Activated B cell treated with CpG ODN at 0.5 μM for 24 hours (primary cell): ENCODE measurements around the gene NFIA. TPM values are rescaled to one million over a fixed set of nuclear protein-coding genes. Genes with fewer than 3 reads are reported as not detected.

Experiments
- ATAC-seq: fragments of 200-7000 bp; cut with Tn5 transposase; one replicate; pipeline ENCODE4 v1.10.0; 2021; ENCODE audit warnings: low read depth, mild to moderate bottlenecking, moderate library complexity
- CTCF ChIA-PET: fragments of 350-600 bp; sonication (Branson Sonifier 250); formaldehyde crosslinking; loops from one replicate; lab custom pipeline; 2021; ENCODE audit warnings: antibody characterized with exemption; lab: Charles Lee
- POLR2A ChIA-PET: fragments of 350-600 bp; sonication (Branson Sonifier 250); formaldehyde crosslinking; loops from one replicate; lab custom pipeline; 2021; ENCODE audit warnings: antibody characterized with exemption; lab: Charles Lee
- DNase-seq: peaks from one replicate; pipeline ENCODE4 v3.0.0; 2022
- H3K27ac Mint-ChIP-seq: one replicate; pipeline ENCODE4 v1.8.0; 2020; ENCODE audit warnings: mixed read lengths
- H3K27me3 Mint-ChIP-seq: one replicate; pipeline ENCODE4 v1.8.0; 2021; ENCODE audit warnings: mixed read lengths
- H3K36me3 Mint-ChIP-seq: one replicate; pipeline ENCODE4 v1.8.0; 2021; ENCODE audit warnings: low read depth, mixed read lengths
- H3K4me1 Mint-ChIP-seq: one replicate; pipeline ENCODE4 v1.8.0; 2021; ENCODE audit warnings: mixed read lengths
- H3K4me3 Mint-ChIP-seq: one replicate; pipeline ENCODE4 v1.8.0; 2020; ENCODE audit warnings: mild to moderate bottlenecking, mixed read lengths
- H3K9me3 Mint-ChIP-seq: one replicate; pipeline ENCODE4 v1.8.0; 2020; ENCODE audit warnings: mixed read lengths
- intact Hi-C: fragments of 100-400 bp; cut with micrococcal nuclease; formaldehyde crosslinking; loops from one replicate; pipeline ENCODE4 v1.15.1; 2024
- total RNA-seq: library from RNA; stranded (reverse); gene quantifications from 2 replicates; pipeline ENCODE4 v1.2.3, GENCODE V29; 2022
- TF ChIP-seq, protein P1 (sequence below): fragments of 200-600 bp; IDR thresholded peaks from one replicate; pipeline ENCODE4 v1.8.0; 2022; ENCODE audit warnings: antibody characterized with exemption, mild to moderate bottlenecking

NFIA gene
- total RNA-seq, 1 donor from 2014 or later: 0.13 TPM

DNA sequence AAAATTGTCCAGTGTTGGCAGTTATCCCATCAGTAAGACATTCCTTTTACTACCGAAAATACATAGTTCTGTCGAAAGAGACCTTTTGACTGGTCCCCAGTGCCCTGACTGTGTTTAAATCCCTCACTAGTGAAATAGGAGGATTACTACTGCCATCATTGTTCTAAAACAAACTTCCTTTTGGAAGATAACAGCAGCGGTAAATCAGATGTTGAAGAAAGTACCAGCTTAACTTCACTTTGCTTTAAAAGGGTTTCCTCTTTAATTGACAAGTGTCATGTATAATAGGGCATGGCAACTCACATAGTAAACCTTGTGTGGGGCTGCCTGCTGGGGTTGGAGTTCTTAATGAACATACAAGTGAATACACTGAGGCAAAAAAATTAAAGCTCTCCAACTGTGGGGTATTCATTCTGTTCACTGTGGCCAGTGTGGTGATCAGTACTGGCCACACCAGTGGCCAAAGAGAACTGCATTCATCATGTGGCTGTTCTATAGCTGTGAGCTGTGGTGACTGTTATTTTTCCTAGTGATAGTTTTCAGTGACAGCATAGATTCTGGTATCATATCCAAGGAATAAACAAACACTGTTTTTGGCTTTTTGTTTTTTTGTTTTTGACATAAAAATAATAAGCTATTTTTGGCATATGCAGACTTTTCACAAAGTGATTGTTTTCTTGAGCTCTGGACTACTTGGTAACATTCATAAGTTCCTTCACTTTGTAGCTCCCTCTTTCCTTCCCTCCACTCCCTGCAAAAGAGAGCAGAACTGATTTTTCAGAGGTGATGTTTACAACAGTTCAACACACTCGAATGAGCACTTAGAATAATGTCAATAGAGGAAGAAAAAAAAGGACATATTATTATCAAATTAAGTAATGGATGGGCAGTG lies 74.5 kb downstream of the NFIA start:
- no peaks in the 10 kb centered on the region for H3K4me1 Mint-ChIP-seq
- TF ChIP-seq, protein P1, sequence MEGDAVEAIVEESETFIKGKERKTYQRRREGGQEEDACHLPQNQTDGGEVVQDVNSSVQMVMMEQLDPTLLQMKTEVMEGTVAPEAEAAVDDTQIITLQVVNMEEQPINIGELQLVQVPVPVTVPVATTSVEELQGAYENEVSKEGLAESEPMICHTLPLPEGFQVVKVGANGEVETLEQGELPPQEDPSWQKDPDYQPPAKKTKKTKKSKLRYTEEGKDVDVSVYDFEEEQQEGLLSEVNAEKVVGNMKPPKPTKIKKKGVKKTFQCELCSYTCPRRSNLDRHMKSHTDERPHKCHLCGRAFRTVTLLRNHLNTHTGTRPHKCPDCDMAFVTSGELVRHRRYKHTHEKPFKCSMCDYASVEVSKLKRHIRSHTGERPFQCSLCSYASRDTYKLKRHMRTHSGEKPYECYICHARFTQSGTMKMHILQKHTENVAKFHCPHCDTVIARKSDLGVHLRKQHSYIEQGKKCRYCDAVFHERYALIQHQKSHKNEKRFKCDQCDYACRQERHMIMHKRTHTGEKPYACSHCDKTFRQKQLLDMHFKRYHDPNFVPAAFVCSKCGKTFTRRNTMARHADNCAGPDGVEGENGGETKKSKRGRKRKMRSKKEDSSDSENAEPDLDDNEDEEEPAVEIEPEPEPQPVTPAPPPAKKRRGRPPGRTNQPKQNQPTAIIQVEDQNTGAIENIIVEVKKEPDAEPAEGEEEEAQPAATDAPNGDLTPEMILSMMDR: no peak
- no peak overlapping the region for H3K27ac Mint-ChIP-seq
- ChIA-PET CTCF (interaction anchor here (0.7 to 1.2 kb wide), 2 partner anchors 77 to 107 kb away, joined by 3 read pairs; no protein-coding TSS in a partner anchor), POLR2A (no interaction called here)
- H3K9me3 Mint-ChIP-seq: no peaks in the 10 kb centered on the region
- H3K27me3 Mint-ChIP-seq: peaks cover 3% of the 10 kb centered on the region
- no peaks in the 10 kb centered on the region for H3K36me3 Mint-ChIP-seq
- H3K4me3 Mint-ChIP-seq: no peak overlapping the region
- intact Hi-C loops: no loop called here
- no peak for ATAC-seq
- no peak for DNase-seq

DNA sequence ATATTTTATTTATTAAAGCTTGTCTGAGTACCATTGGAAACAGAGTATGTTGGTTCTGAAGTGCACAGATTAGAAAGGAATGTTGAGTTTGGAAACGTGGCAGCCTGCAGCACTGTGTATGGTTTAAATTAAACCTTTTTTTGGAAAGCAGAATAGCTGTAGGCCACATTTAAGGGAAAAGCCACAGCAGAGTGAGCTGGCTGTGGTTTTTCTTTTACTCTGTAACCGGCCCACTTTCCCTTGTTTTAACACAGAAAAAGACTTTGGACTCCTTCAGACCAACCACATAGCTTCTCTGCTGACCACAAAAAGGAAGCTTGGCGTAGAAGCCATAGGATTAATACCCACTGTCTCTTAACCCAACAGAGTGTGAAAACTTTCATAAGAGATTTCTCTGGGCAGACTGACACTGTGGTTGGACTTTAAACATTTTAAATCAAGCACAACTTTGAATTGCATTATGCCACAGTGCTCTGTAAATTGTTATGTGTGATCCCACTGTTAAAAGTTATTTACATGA lies 75.2 kb downstream of the NFIA start:
- Mint-ChIP-seq H3K36me3 (no peaks in the 10 kb centered on the region), H3K27ac (no peak overlapping the region), H3K27me3 (peaks cover 3% of the 10 kb centered on the region), H3K9me3 (no peaks in the 10 kb centered on the region), H3K4me1 (no peaks in the 10 kb centered on the region), H3K4me3 (no peak overlapping the region)
- TF ChIP-seq, protein P1: no peak
- no peak for DNase-seq
- no peak for ATAC-seq
- intact Hi-C loops: no loop called here
- CTCF ChIA-PET: interaction anchor here (0.7 to 1.2 kb wide), 2 partner anchors 78 to 108 kb away, joined by 3 read pairs; no protein-coding TSS in a partner anchor
- POLR2A ChIA-PET: no interaction called here

DNA sequence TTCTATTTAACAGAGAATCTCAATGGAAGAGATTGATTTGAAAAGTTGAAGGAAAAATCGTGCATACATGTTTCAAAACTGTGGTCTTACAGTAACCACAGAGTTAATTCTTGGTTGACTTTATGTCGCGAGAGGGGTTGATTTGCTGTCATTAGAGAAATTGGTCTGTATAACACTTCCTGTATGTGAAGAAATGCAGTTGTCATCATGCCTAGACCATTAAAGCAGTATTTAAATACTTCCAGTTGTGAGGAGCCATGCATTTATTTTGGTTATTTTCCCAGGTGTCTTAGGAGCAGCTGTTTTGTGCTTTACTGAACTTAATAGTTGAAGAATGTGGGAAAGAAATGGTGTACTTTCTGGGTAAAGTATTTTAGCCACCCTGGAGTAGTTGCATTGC lies 76.2 kb downstream of the NFIA start:
- no peaks in the 10 kb centered on the region for H3K9me3 Mint-ChIP-seq
- H3K27me3 Mint-ChIP-seq: peaks cover 3% of the 10 kb centered on the region
- H3K4me1 Mint-ChIP-seq: no peaks in the 10 kb centered on the region
- no peak overlapping the region for H3K27ac Mint-ChIP-seq
- H3K4me3 Mint-ChIP-seq: no peak overlapping the region
- CTCF ChIA-PET: no interaction called here
- intact Hi-C loops: no loop called here
- ATAC-seq: no peak
- TF ChIP-seq, protein P1: no peak
- no peaks in the 10 kb centered on the region for H3K36me3 Mint-ChIP-seq
- POLR2A ChIA-PET: no interaction called here
- no peak for DNase-seq

DNA sequence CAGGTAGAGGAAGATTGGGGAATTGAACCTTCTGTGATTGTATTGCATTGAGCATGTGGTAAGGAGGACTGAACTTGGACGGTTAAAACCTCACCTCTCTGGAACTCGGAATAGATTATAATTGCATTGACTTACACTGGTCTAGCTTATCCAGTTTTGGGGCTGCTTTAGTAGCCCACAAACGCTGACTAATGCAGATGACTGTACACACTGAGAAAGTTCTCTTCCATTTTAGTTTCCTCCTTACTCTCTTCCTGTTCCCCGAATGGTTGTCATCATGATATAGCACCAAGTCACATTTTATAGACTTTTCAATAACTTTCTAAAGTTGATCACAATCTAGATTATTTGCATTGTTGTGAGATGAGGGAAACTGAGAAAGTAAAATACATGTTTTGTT lies 78.2 kb downstream of the NFIA start:
- H3K4me1 Mint-ChIP-seq: no peaks in the 10 kb centered on the region
- H3K9me3 Mint-ChIP-seq: no peaks in the 10 kb centered on the region
- no peak overlapping the region for H3K27ac Mint-ChIP-seq
- TF ChIP-seq, protein P1: no peak
- CTCF ChIA-PET: no interaction called here
- DNase-seq (no peak), ATAC-seq (no peak)
- H3K4me3 Mint-ChIP-seq: no peak overlapping the region
- peaks cover 5% of the 10 kb centered on the region for H3K27me3 Mint-ChIP-seq
- no peaks in the 10 kb centered on the region for H3K36me3 Mint-ChIP-seq
- intact Hi-C loops: no loop called here
- POLR2A ChIA-PET: no interaction called here

DNA sequence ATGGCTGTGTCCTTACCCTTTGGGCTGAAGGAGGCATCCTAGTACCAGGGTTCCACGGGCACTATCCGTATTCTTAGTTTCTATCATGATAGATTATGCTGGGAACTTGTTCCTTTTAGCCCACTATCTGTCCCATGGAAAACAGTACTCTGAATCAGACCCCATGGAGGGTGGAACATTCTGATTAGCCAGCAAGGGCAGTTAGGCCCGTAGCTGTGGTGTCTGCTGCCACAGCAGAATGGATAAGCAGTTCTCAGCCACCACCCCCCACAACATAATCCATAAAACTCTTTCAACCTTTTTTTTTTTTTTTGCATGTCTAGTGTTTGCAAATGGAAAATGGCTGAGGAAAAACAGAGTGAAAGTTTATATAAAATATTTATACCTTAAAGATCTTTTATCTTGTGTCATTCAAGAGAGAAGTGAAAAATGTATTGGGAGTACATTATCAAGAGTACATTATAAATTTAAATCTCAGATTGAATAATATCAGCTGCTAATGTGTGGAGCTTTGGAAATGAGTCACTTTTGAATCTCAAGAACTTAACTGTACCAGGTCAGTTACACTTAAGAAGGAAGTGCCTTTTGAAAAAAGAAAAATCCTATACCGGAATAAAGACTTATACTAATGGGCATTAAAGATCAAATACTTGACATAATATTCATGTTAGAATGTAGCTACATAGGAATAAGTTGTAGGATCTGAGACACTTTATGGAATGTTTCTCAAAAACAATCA lies 80.3 kb downstream of the NFIA start:
- CTCF ChIA-PET: no interaction called here
- DNase-seq: no peak
- TF ChIP-seq, protein P1: no peak
- no peaks in the 10 kb centered on the region for H3K4me1 Mint-ChIP-seq
- H3K36me3 Mint-ChIP-seq: no peaks in the 10 kb centered on the region
- ATAC-seq: no peak
- no peak overlapping the region for H3K27ac Mint-ChIP-seq
- H3K9me3 Mint-ChIP-seq: no peaks in the 10 kb centered on the region
- intact Hi-C loops: no loop called here
- peaks cover 7% of the 10 kb centered on the region for H3K27me3 Mint-ChIP-seq
- no peak overlapping the region for H3K4me3 Mint-ChIP-seq
- POLR2A ChIA-PET: no interaction called here
